ENCODE measurements around the gene OCRL.

- no peak for TF ChIP-seq CTCF (optimal IDR thresholded peaks at IDR 0.05 in 1 of 3, IDR thresholded peaks at IDR 0.05 in 1 of 3, conservative IDR thresholded peaks at IDR 0.05 in 1 of 3; ENCODE audit: extremely low read depth in 1 of 3, insufficient read depth in 2 of 3, low read length in 3 of 3)
- no peak for TF ChIP-seq EZH2 (IDR thresholded peaks at IDR 0.05; ENCODE audit: low read length)
Observed at GRCh38 chrX:129494887-129495286, 45.2 kb upstream of the OCRL start.

All from keratinocyte (primary cell).